OCI-LY1 (cell line): ENCODE measurements around the gene NCAPD3.

Experiments used
- H2AFZ ChIP-seq: fragments of 200-600 bp; sonication (generic), shearing (Covaris generic); 2 replicates; pipeline ENCODE4 v1.6.0; 2014; ENCODE audit warnings: antibody characterized with exemption, mild to moderate bottlenecking, low read length
- H3F3A ChIP-seq: fragments of 200-600 bp; sonication (generic), shearing (Covaris generic); 2 replicates; pipeline ENCODE4 v1.6.0; 2014; ENCODE audit warnings: mild to moderate bottlenecking, antibody characterized with exemption, low read length, moderate library complexity; ENCODE audit not compliant: insufficient read depth
- H3K27ac ChIP-seq: fragments of 200-600 bp; sonication (generic); 2 replicates; pipeline ENCODE4 v1.5.1; 2014; ENCODE audit warnings: low read length, mixed run types, mild to moderate bottlenecking, low read depth; ENCODE audit not compliant: poor library complexity, severe bottlenecking
- H3K27me3 ChIP-seq: fragments of 200-600 bp; sonication (generic); 2 replicates; pipeline ENCODE4 v1.6.0; 2014; ENCODE audit warnings: antibody characterized with exemption, mild to moderate bottlenecking, low read length, moderate library complexity; ENCODE audit not compliant: insufficient read depth
- H3K36me3 ChIP-seq: fragments of 200-600 bp; sonication (generic); 2 replicates; pipeline ENCODE4 v1.6.1; 2014; ENCODE audit warnings: mild to moderate bottlenecking, antibody characterized with exemption, low read length, moderate library complexity, mixed read lengths; ENCODE audit not compliant: insufficient read depth
- H3K4me1 ChIP-seq: fragments of 200-600 bp; sonication (generic); 2 replicates; pipeline ENCODE4 v1.5.1; 2014; ENCODE audit warnings: mild to moderate bottlenecking, low read length, moderate library complexity; ENCODE audit not compliant: insufficient read depth, severe bottlenecking
- H3K4me2 ChIP-seq: fragments of 200-600 bp; sonication (generic), shearing (Covaris generic); 2 replicates; pipeline ENCODE4 v1.6.1; 2014; ENCODE audit warnings: low read length
- H3K4me3 ChIP-seq: fragments of 200-600 bp; sonication (generic); 2 replicates; pipeline ENCODE4 v1.5.1; 2014; ENCODE audit warnings: low read length, low read depth, mild to moderate bottlenecking, mixed read lengths; ENCODE audit not compliant: poor library complexity, severe bottlenecking
- H3K79me2 ChIP-seq: fragments of 200-600 bp; shearing (Covaris generic); 2 replicates; pipeline ENCODE4 v1.6.1; 2016; ENCODE audit warnings: mixed run types, low read length, mixed read lengths; ENCODE audit not compliant: insufficient read depth
- H3K9ac ChIP-seq: fragments of 200-600 bp; sonication (generic), shearing (Covaris generic); 2 replicates; pipeline ENCODE4 v1.6.1; 2014; ENCODE audit warnings: mild to moderate bottlenecking, low read length, mixed read lengths
- H3K9me2 ChIP-seq: fragments of 200-600 bp; sonication (generic), shearing (Covaris generic); 2 replicates; pipeline ENCODE4 v1.6.1; 2014; ENCODE audit warnings: low read depth, mild to moderate bottlenecking, low read length, mixed read lengths
- H3K9me3 ChIP-seq: fragments of 200-600 bp; shearing (Covaris generic); 2 replicates; pipeline ENCODE4 v1.6.1; 2014; ENCODE audit warnings: low read length, mixed read lengths
- H4K20me1 ChIP-seq: fragments of 200-600 bp; sonication (generic), shearing (Covaris generic); 2 replicates; pipeline ENCODE4 v1.6.0; 2016; ENCODE audit warnings: mild to moderate bottlenecking, low read length; ENCODE audit not compliant: insufficient read depth
- EZH2 ChIP-seq: fragments of 200-600 bp; sonication (generic), shearing (Covaris generic); IDR thresholded peaks from 2 replicates; pipeline ENCODE4 v1.8.0; 2017; ENCODE audit warnings: borderline replicate concordance, mixed run types, mild to moderate bottlenecking, antibody characterized with exemption, low read length, moderate library complexity, mixed read lengths
- TF ChIP-seq, protein P1 (sequence below): fragments of 200-600 bp; sonication (generic), shearing (Covaris generic); IDR thresholded peaks from 2 replicates; pipeline ENCODE4 v1.5.1; 2017; ENCODE audit warnings: mild to moderate bottlenecking, antibody characterized with exemption, low read length, moderate library complexity, mixed read lengths

The NCAPD3 gene

DNA sequence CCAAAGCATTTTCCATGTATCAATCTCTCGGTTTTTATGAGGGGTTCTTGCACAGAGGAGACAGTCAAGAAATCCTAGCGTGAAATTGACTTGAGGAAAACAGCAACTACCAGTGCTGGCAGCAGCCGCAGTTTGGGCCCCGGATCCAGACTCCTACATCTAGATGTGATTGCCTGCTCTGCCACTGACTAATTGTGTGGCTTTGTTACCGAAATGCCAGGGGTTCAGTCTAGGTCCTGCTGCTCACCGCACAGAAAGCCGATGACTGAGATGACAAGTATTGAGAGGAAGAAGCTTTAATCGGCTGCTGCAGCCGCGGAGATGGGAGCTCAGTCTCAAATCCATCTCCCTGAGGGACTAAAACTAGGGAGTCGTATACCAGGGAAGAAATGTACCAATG, 44.2 kb upstream of the NCAPD3 start:
- Histone ChIP-seq H3K9ac (no peak overlapping the region), H3K27ac (no peak overlapping the region), H3F3A (no peaks in the 10 kb centered on the region), H3K4me3 (no peak overlapping the region), H2AFZ (no peak overlapping the region), H3K36me3 (no peaks in the 10 kb centered on the region; the same call in 1 of the 2 replicates), H3K9me2 (no peaks in the 10 kb centered on the region), H3K27me3 (no peaks in the 10 kb centered on the region), H3K4me1 (no peaks in the 10 kb centered on the region), H3K79me2 (no peaks in the 10 kb centered on the region), H3K9me3 (no peaks in the 10 kb centered on the region), H3K4me2 (no peak overlapping the region), H4K20me1 (no peaks in the 10 kb centered on the region)
- TF ChIP-seq, protein P1, sequence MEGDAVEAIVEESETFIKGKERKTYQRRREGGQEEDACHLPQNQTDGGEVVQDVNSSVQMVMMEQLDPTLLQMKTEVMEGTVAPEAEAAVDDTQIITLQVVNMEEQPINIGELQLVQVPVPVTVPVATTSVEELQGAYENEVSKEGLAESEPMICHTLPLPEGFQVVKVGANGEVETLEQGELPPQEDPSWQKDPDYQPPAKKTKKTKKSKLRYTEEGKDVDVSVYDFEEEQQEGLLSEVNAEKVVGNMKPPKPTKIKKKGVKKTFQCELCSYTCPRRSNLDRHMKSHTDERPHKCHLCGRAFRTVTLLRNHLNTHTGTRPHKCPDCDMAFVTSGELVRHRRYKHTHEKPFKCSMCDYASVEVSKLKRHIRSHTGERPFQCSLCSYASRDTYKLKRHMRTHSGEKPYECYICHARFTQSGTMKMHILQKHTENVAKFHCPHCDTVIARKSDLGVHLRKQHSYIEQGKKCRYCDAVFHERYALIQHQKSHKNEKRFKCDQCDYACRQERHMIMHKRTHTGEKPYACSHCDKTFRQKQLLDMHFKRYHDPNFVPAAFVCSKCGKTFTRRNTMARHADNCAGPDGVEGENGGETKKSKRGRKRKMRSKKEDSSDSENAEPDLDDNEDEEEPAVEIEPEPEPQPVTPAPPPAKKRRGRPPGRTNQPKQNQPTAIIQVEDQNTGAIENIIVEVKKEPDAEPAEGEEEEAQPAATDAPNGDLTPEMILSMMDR = no peak
- no peak for TF ChIP-seq EZH2

DNA sequence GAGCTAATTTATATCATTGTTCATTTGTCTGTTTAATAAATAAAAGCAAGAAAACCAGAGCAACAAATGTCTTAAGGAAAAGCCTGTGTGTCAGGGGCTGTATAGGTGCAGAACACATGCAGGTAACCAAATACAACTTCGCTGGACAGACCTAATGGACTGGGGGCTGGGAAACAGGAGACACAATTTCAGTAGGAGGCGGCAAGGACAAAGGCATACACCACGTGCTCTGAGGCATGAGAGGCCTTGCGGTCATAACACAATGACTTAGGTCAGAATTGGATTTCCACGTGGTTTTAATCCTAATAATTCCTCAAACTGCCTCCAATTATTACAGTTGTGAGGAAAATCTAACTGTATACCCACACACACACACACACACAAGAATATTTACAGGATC, 43.7 kb upstream of the NCAPD3 start:
- no peaks in the 10 kb centered on the region for H4K20me1 ChIP-seq
- H3K27ac ChIP-seq = no peak overlapping the region
- H2AFZ ChIP-seq = no peak overlapping the region
- no peaks in the 10 kb centered on the region for H3K79me2 ChIP-seq
- no peaks in the 10 kb centered on the region for H3F3A ChIP-seq
- no peak overlapping the region for H3K4me2 ChIP-seq
- H3K9me3 ChIP-seq = no peaks in the 10 kb centered on the region
- H3K4me1 ChIP-seq = no peaks in the 10 kb centered on the region
- no peak overlapping the region for H3K4me3 ChIP-seq
- peaks cover 5% of the 10 kb centered on the region; the same call in 1 of the 2 replicates for H3K36me3 ChIP-seq
- TF ChIP-seq, protein P1 = no peak
- no peak for TF ChIP-seq EZH2
- no peaks in the 10 kb centered on the region for H3K9me2 ChIP-seq
- H3K27me3 ChIP-seq = no peaks in the 10 kb centered on the region
- H3K9ac ChIP-seq = no peak overlapping the region

DNA sequence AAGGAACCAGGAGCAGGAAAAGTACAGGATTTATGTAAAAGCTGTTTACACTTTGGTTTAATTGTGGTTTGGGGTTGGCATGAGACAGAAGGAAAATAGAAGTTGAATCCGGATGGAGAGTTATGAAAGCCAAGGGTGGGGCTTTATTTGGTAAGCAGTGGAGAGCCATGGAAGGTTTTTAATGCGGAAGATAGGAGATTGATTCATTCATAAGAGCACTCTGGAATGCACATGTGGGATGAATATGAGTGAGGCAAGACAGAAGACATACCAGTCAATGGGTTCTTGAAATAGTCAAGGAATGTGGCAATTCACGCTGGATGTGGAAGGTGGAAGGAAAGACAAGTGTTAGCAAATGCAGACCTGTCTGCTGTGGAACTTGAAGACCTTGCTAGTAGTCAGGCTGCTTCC, 43.1 kb upstream of the NCAPD3 start:
- Histone ChIP-seq H3F3A (no peaks in the 10 kb centered on the region), H3K4me3 (no peak overlapping the region), H3K4me2 (no peak overlapping the region), H3K4me1 (no peaks in the 10 kb centered on the region), H3K27ac (no peak overlapping the region), H3K9me2 (no peaks in the 10 kb centered on the region), H3K27me3 (no peaks in the 10 kb centered on the region), H3K9me3 (no peaks in the 10 kb centered on the region), H4K20me1 (no peaks in the 10 kb centered on the region), H3K36me3 (peaks cover 6% of the 10 kb centered on the region; the same call in 1 of the 2 replicates), H3K9ac (no peak overlapping the region), H2AFZ (no peak overlapping the region), H3K79me2 (no peaks in the 10 kb centered on the region)
- TF ChIP-seq EZH2 = no peak
- TF ChIP-seq, protein P1 = no peak
